NCI-H1105 (cell line): ENCODE data around the gene FGF19.

Experiments
- DNase-seq: peaks from one replicate; lab custom pipeline; 2025; lab: John Stamatoyannopoulos, UW

The FGF19 gene, protein sequence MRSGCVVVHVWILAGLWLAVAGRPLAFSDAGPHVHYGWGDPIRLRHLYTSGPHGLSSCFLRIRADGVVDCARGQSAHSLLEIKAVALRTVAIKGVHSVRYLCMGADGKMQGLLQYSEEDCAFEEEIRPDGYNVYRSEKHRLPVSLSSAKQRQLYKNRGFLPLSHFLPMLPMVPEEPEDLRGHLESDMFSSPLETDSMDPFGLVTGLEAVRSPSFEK

GRCh38 chr11:69703768-69704507 is at the start of gene FGF19:
Gene FGF19 (minus strand): TSS chr11:69704022. CDS start chr11:69703876, 146 bp downstream.
- DNase-seq = no peak

- no peak for DNase-seq
Measured at GRCh38 chr11:69752890-69753289, 49.1 kb upstream of the FGF19 start.

DNA sequence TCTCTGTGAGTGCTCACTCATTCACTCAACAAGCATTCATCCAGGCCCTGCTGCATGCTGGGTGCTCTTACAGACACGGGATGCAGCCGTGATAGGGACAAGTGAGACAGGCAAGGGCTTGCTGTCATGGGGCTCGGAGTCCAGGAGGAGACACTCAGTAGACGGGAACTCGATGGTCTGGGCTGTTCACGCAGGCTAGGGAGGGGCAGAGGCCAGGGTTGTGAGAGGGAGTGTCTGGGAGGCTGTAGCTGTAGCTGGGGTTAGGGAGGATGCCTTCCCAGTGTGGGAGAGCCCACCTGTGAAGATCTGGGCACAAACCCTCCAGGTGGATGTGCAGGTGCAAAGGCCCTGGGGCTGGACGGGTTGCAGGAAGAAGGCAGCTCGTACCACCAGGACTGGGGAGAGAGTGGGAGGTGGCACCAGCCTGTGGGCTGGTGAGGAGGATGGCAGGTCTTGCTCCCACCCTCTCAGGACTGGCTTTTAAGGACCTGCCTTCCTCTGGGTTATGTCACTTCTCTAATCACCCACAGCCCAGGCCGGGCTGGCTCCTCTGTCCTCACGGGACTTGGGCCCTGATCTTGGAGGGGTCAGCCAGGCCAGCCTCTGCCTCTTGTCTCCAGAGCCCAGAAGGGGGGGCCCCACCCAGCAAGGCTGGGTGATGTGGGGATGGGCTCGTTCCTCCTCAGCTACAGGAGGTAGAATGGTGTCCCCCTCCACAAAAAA is 47.2 kb upstream of the FGF19 start:
- no peak for DNase-seq

DNA sequence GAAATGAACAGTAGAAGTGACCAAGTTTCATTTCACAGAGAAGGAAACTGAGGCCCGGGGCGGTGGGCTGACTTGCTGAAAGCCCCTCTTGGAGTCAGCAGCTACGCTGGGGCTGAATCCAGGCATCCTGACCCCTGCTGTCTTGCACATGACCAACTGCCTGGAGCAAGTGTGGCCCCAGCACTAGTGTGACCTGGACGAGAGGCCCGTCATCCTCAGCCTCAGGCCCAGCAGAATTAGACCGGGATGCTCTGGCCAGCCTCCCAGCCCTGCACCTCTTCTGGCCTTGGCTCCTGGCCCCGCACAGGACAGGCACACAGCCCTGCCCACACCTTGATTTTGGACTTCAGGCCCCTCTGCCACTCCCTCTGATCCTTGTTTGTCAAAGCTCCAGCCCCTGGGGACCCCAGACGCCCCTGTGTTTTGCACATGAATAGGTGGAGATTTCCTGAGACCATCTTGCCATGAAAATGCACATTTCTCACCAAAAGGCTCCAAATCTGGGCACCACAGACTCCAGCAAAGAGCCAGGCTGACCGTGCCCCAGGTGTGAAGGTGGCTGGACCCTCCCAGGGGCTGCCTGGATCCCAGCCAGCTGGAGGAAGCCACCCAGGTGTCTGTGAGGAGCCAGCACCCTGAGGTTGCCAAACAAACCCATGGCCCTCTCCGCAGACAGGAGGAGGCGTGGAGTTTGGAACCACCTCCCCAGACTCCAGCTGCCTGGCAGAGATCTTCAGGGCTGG is 46.5 kb upstream of the FGF19 start:
- no peak for DNase-seq

DNA sequence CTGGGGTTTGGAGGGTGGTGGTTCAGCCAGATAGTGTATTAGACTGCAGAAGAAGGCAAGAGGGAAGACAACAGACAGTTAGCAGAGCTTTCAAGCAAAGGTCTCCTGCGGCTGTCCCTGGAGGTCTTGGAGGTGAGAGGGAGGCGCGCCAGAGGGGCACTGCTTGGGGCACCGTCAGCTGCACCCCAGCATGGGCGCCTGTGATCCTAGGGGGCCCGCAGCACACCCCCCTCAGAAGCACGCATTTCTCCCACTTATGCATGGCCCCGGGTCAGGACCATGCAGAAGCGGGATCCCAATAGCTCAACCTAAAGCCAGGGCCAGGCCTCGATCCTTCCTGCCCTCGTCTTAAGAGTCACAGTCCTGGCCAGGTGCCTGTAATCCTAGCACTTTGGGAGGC is 44.8 kb upstream of the FGF19 start:
- DNase-seq = no peak

GRCh38 chr11:69746752-69747742 is 43.2 kb upstream of the FGF19 start:
- DNase-seq = no peak

DNA sequence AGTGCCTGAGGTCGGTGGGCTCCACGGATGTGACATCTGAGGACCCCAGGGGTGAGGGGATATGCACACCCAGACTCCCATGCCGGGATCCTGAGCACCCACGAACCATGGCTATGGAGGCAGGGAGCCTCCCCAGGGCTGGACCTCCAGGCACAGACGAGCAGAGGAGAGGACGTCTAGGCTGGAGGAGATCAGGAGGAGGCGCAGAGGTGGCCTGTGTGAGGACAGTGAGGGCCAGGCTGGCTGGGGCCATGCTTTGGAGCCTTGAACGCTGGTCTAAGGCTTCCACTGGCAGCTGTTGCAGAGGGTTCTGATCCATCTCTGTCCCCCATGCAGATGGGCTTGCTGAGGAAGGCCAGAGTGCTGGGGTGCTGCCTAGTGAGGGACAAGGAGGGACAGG is 42.3 kb upstream of the FGF19 start:
- no peak for DNase-seq

DNA sequence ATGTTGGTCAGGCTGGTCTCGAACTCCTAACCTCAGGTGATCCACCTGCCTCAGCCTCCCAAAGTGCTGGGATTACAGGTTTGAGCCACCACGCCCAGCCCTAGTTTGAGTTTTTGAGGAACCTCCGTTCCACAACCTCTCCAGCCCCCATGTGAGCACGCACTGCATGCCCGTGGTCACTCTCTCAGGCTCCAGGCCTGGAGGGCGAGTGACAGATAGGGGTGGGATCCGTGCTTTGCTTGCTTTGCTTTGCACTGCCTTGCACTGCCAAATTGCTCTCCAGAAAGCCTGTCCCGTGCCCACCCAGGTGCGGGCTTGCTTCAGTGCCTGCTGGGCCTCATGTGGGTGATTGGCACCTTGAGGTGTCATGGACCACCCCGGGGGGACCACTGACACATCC is 41.4 kb upstream of the FGF19 start:
- DNase-seq = no peak

- no peak for DNase-seq
Measured at GRCh38 chr11:69744435-69744834, 40.6 kb upstream of the FGF19 start.

GRCh38 chr11:69734841-69735240 is 31.0 kb upstream of the FGF19 start:
- DNase-seq = no peak

- no peak for DNase-seq
Measured at GRCh38 chr11:69734367-69734766, 30.5 kb upstream of the FGF19 start.

DNA sequence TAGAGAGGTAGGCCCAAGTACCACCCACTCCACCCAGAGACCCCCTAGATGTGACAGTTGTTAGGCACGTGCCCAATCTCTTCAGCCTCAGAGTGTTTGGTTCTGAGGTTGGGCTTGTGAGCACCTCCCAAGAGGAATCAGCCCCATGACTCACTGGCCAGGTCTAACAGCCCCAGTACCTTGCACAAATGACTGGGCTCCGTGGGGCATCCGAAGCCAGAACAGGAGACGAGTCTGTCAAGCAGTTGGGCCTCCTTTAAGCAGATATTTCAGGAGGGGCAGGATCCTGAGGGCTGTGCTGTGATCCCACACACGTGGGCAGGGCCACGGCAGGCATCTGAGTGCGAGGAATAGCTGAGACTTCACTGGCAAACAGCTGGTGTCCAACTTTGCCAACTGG is 29.1 kb upstream of the FGF19 start:
- no peak for DNase-seq

DNA sequence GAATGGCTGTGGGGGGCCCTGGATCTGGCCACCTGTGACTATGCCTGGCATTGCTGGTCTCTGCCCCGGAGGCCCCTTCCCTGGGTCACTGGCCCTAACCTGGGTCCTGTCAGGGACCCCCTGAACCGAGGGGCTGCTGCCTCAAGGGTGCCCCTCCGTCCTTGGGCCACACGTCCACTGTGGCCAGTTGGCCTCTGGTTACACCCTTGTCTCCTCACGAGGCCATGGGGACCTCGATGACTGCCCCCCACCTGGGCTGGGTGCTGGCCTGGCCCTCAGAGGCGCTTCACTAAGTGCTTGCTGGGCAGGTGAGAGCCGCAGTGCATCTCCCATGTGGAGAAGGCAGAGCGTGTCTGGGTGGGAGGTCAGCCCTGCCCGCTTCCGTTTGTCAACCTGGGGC is 27.3 kb upstream of the FGF19 start:
- no peak for DNase-seq

GRCh38 chr11:69730500-69730899 is 26.7 kb upstream of the FGF19 start:
- DNase-seq = no peak

DNA sequence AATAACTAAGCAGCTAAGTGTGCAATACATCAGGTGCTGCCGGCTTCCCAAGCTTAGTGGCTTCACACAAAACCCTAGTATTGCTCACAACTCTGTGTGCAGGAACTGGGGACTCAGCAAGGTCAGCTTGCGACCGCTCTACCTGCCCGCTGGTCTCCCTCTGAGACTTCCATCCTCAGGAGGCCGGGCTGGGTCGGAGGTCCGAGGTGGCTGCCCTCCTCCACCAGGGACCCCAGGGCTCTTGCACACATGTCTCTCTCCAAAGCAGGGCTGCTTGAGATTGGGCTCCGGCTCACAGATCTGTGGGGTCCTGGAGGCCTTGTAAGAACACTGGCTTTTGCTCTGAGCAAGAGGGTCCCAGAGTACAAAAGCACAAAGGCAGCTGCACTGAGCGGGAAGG is 25.4 kb upstream of the FGF19 start:
- no peak for DNase-seq

DNA sequence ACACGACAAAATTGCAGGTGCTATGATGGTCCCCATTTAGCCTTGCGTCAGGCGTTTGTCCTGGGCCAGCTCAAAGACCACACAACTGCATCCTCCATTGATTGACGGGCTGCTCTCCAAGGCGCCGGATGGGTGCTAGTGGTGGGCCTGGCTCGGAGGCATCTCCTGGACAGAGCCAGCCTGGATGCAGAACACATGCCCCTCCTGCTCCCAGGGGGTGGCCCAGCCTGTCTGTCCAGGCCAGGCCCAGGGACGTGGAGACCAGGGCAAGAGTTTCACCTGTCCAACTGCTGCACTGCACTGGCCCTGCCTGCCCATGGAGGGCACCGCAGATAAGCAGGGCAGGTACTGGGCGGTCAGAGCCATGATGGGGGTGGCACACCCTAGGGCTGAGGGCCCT is 23.4 kb upstream of the FGF19 start:
- no peak for DNase-seq

GRCh38 chr11:69726481-69726880 is 22.7 kb upstream of the FGF19 start:
- no peak for DNase-seq

DNA sequence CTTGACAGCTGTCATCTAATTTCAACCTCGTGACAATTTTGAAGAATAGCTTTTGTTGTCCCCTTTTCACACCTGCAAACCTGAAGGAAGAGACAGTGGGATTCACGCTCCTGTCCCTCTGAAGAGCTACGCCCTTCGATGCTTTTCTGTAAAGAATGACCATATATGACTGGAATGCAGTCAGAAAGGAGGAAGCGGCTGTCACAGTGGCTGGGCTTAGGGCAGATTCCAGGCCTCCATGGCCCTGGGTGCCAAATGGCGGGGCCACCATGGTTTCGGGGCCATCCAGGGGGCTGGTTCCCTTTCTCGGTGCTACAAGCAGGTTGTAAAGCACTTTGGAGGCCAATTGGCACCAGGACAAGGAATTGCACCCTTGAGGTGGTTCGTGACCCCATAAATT is 22.2 kb upstream of the FGF19 start:
- no peak for DNase-seq

GRCh38 chr11:69721745-69722144 is 17.9 kb upstream of the FGF19 start:
- DNase-seq = no peak

GRCh38 chr11:69721106-69721505 is 17.3 kb upstream of the FGF19 start:
- DNase-seq = no peak

DNA sequence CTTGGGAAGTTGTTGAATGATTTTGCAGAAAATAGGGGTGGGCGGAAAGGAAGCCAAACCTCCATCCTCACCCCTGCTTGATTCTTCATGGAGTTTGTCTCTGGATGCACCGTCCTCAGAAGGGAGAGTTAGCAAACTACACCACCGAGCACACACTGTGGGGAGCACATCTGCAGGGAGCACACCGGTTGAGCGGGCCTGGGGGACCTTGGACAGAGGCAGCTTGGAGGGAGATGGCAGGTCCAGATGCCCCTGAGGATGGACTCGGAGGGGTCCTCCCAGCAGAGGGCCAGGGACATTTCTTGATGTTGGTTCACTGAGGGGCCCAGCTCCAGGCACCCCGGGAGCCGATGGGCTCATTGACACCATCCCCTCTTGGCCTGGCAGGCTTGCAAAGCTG is 15.1 kb upstream of the FGF19 start:
- DNase-seq = no peak
